SK-N-SH treated with all-trans-retinoic acid at 6 μM for 48 hours (cell line): ENCODE results near the gene BANP.
"Not testable (repeated sequence)": the region's sequence is repeated elsewhere in the genome, so short reads cannot be mapped to it uniquely, and the experiment has no call there.

Experiments
- TSHZ2 ChIP-seq: fragments of 250-450 bp; sonication (Bioruptor Pico); IDR thresholded peaks from 2 replicates; pipeline ENCODE4 v1.5.0; 2020; ENCODE audit warnings: mild to moderate bottlenecking, moderate library complexity
- ZC3H10 ChIP-seq: fragments of 250-450 bp; sonication (Bioruptor Pico); IDR thresholded peaks from 2 replicates; pipeline ENCODE4 v1.5.1; 2021; ENCODE audit warnings: mild to moderate bottlenecking, moderate library complexity

DNA sequence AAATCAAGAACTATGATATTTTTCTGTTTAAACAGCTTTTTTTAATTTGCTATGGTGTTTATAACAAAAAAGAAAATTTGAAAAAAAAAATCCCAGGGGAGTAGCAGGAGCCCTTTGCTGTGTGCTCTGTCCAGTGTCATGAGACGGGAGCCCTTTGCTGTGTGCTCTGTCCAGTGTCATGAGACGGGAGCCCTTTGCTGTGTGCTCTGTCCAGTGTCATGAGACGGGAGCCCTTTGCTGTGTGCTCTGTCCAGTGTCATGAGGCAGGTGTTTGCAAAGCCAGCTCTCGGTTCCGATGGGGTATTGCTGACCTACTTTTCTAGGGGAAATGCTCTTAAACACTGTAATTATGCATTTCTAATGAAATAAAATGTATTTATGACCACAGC lies 125.7 kb downstream of the BANP start:
- TF ChIP-seq TSHZ2; ZC3H10 (CRISPR knock-in tag): not testable (repeated sequence)
